DLD1 (cell line): ENCODE results near the gene PRR23C.
"Not testable (repeated sequence)": the region's sequence is repeated elsewhere in the genome, so short reads cannot be mapped to it uniquely, and the experiment has no call there.

ENCODE experiments used
- in situ Hi-C: cut with HindIII; loops from 2 replicates; pipeline ENCODE4 v1.10.0; 2017; ENCODE audit warnings: low sequenced_read_pairs

PRR23C gene

GRCh38 chr3:139044366-139045210, at the start of gene PRR23C:
TSS of gene PRR23C (minus strand) at chr3:139044892. CDS start at chr3:139044620, 272 bp downstream.
- in situ Hi-C loops, result no loop called here

DNA sequence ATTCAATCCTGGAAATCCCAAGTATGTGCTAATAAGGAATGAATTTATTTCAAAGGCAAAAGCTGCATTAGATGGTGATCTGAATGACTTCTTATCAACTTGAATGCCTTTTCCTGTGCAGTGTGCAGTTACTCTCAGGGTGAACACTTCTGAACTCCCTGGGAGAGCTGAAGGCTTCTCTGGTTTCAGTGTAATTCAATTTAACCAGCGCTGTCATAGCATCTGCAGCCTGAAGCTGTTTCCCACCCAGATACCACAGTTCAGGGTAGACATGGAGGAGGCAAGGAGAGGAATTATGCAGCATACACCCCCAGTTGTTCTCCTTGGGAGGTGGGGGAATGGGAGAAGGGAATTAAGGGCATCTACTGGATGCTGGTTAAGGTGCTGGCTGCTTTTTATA, 49.1 kb upstream of the PRR23C start:
- in situ Hi-C loops, result no loop called here

DNA sequence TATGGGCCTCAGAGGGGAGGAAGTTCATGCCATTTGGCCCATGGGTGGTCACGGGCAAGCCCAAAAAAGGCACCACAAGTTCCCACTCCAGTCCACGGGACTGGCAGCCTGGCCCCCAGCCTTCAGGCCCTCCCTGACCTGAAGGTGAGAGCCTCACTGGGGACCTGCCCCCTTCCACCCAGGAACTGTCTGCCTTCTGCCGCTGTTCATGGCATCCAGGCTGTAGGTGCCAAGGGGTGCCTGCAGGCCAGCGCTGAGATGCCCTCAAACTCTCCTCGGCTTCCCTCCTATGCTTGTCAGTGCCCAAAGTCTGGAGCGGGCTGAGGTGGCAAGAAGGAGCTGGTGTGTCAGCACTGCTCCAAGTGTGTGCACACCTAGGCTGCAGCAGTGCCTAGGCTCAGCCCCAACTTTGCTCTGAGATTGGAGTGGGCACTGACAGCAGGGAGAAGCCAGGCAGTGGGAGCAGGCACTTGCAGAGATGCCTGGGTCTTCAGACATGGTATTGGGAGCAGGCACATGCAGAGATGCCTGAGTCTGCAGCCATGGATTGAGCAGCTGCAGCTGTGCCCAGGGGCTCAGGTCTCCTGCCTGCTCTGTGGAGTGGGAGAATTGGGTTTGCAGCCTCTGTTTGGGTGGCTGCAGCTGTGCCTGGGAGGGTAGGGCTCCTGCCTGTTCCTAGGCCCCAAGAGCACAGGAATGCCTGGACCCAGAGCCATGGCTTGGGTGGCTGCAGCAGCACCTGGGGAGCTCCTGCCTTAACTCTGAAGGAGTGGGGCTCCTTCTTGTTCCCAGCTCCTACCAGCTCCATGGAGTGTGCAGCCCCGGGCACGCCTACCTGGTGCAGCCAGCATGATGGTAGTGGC, 44.0 kb upstream of the PRR23C start:
- in situ Hi-C loops, result no loop called here

GRCh38 chr3:139087621-139088020, 42.9 kb upstream of the PRR23C start:
- in situ Hi-C loops, result no loop called here

GRCh38 chr3:139084176-139084575, 39.5 kb upstream of the PRR23C start:
- in situ Hi-C loops, result no loop called here

GRCh38 chr3:139074565-139075115, 29.9 kb upstream of the PRR23C start:
- in situ Hi-C loops, result no loop called here

DNA sequence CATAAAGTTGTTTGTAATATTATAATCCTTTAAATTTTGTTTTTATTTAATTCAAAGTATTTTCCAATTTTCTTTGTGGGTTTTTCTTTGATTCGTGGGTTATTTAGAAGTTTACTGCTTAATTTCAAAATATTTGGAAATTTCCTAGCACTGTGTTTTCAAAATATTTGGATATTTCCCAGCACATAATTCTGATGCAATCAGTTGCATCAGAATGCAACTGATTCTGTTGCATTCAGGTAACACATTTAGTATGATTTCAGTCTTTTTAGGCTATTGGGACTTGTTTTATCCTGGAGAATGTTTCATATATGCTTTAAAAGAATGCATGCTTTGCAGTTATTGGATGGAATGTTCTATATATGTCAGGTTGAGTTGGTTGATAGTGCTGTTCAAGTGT, 18.2 kb upstream of the PRR23C start:
- in situ Hi-C loops, result no loop called here

- in situ Hi-C loops, result no loop called here
These were observed 8.3 kb upstream of the PRR23C start for GRCh38 chr3:139052802-139053600.

- in situ Hi-C loops, result no loop called here
These were observed 932 bp downstream of the PRR23C start for GRCh38 chr3:139043554-139044365.

GRCh38 chr3:139037478-139037877, 7.2 kb downstream of the PRR23C start:
- in situ Hi-C loops, result no loop called here

GRCh38 chr3:139032326-139033002, 12.2 kb downstream of the PRR23C start:
- in situ Hi-C loops, result no loop called here

- in situ Hi-C loops, result not testable (repeated sequence)
These were observed 14.1 kb downstream of the PRR23C start for GRCh38 chr3:139030576-139030975.

DNA sequence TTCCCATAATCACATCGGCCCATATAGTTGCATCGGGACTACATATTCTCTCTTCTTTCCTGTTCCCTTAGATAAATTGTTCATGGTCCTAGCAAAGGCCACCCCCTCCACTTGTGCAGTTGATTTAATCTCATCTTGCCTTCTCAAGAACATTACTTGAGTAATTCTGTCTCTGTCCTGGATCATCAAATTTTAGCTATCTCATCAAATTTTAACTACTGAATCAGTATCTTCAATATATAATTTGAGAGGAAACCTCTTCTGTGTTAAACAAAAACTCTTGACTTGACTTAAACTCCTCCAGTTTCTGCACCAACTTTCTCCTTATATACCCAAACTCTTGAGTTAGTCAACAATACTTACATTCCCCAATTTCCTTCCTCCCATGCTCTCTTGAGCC, 19.7 kb downstream of the PRR23C start:
- in situ Hi-C loops, result no loop called here

GRCh38 chr3:139020868-139021234, 23.8 kb downstream of the PRR23C start, which contains the start of gene PRR23B:
TSS of gene PRR23B (minus strand) at chr3:139020926. CDS start at chr3:139020661, 265 bp downstream.
- in situ Hi-C loops, result no loop called here

DNA sequence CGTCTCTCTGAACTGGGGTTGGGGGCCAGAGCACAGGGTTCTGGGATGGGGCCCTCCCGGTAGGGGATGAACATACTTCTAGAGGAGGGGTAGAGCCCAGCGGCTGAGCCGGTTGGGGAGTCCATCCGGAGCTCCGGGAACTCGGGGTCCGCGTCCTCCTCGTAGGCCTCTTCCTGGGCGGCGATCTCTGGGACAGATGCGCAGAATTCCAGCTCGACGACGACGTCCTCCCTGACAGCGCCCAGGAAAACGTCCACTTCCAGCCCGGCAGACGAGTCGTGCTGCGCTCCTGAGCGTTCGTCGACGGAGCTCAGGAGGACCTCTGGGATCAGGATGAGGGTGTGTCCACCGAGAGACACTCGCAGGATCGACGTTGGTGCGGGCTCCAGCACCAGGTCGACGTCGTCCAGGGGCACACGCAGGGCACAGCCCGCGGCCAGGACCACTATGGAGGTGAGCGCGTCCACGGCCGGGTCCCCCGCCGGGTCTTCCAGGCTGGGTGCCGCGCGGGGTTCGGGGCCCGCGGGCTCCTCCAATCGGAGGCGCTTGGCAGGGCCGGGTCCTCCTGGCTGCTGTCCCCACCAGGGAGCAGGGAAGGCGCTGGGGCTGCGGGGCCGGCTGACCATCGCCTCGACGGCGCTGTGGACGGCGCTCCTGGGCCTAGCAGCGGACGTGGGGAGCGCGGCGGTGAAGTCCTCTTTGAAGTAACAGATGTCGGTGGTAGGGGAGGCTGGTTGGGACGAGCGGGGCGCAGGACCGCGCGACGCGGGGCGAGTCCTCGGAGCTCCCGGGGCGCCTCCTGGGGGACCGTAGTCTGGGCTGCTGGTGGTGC, 24.4 kb downstream of the PRR23C start:
- in situ Hi-C loops, result no loop called here

- in situ Hi-C loops, result no loop called here
These were observed 28.2 kb downstream of the PRR23C start for GRCh38 chr3:139016430-139017048.

GRCh38 chr3:139006051-139006716, 38.5 kb downstream of the PRR23C start, which contains the start of gene PRR23A:
TSS of gene PRR23A (minus strand) at chr3:139006268. CDS start at chr3:139006268, 0 bp downstream.
- in situ Hi-C loops, result no loop called here
